Cardiac muscle cell (in vitro differentiated cells and primary cell): ENCODE data around the gene RAB30. TPM values are rescaled to one million over a fixed set of nuclear protein-coding genes. Genes with fewer than 3 reads are reported as not detected.
"Not testable (repeated sequence)": the region's sequence is repeated elsewhere in the genome, so short reads cannot be mapped to it uniquely, and the experiment has no call there.

Experiments
- DNase-seq, 2 donors: peaks; one replicate each; pipeline versions ENCODE4 v3.0.0 to v3.0.0-alpha.2; 2010 to 2017; ENCODE audit warnings: low read depth in 1 of 2, low spot score in 1 of 2
- H3K27ac ChIP-seq: fragments of 200-600 bp; sonication (generic); 2 replicates; pipeline ENCODE4 v1.5.1; 2016
- H3K27me3 ChIP-seq: fragments of 200-600 bp; sonication (generic); 2 replicates; pipeline ENCODE4 v1.6.0; 2016; ENCODE audit warnings: control low read depth
- H3K36me3 ChIP-seq: fragments of 200-600 bp; sonication (generic); 2 replicates; pipeline ENCODE4 v1.5.1; 2016; ENCODE audit warnings: control low read depth
- H3K4me1 ChIP-seq: fragments of 200-600 bp; sonication (generic); 2 replicates; pipeline ENCODE4 v1.8.1; 2017; ENCODE audit warnings: low read depth, mild to moderate bottlenecking, mixed run types
- H3K4me3 ChIP-seq: fragments of 200-600 bp; sonication (generic); 2 replicates; pipeline ENCODE4 v1.5.1; 2016; ENCODE audit warnings: mild to moderate bottlenecking
- H3K9me3 ChIP-seq: fragments of 200-600 bp; sonication (generic); 2 replicates; pipeline ENCODE4 v1.5.1; 2017; ENCODE audit warnings: low read depth, mild to moderate bottlenecking, control low read depth
- polyA plus RNA-seq: library from polyadenylated mRNA; unstranded; fragments of >200 nt; fragmentation: Nextera tagmentation; extraction: Ambion mirVana; gene quantifications from 2 replicates; pipeline ENCODE4 v1.2.1, GENCODE V29; 2016
- total RNA-seq: library from RNA; depleted of rRNA; stranded (reverse); fragments of >200 nt; gene quantifications from 2 replicates; pipeline ENCODE4 v1.2.3, GENCODE V29; 2016
- TF ChIP-seq, protein P1 (sequence below): IDR thresholded peaks from 2 replicates; pipeline ENCODE4 v1.5.1; 2012; ENCODE audit warnings: low read depth, mild to moderate bottlenecking, low read length

RAB30 gene
- total and polyA plus RNA-seq, 2 experiments from 2014 or later, result 4.3 to 9.8 TPM

- TF ChIP-seq, protein P1, sequence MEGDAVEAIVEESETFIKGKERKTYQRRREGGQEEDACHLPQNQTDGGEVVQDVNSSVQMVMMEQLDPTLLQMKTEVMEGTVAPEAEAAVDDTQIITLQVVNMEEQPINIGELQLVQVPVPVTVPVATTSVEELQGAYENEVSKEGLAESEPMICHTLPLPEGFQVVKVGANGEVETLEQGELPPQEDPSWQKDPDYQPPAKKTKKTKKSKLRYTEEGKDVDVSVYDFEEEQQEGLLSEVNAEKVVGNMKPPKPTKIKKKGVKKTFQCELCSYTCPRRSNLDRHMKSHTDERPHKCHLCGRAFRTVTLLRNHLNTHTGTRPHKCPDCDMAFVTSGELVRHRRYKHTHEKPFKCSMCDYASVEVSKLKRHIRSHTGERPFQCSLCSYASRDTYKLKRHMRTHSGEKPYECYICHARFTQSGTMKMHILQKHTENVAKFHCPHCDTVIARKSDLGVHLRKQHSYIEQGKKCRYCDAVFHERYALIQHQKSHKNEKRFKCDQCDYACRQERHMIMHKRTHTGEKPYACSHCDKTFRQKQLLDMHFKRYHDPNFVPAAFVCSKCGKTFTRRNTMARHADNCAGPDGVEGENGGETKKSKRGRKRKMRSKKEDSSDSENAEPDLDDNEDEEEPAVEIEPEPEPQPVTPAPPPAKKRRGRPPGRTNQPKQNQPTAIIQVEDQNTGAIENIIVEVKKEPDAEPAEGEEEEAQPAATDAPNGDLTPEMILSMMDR, result no peak
- Histone ChIP-seq H3K27ac (no peak overlapping the region), H3K4me3 (no peak overlapping the region)
Measured at GRCh38 chr11:82974851-82975250, 96.8 kb downstream of the RAB30 start.

GRCh38 chr11:82974135-82974534, 97.6 kb downstream of the RAB30 start:
- H3K9me3 ChIP-seq, result no peaks in the 10 kb centered on the region
- no peak overlapping the region for H3K4me3 ChIP-seq
- no peaks in the 10 kb centered on the region for H3K4me1 ChIP-seq
- DNase-seq, result no peak
- H3K36me3 ChIP-seq, result no peaks in the 10 kb centered on the region
- TF ChIP-seq, protein P1, result no peak
- no peak overlapping the region for H3K27ac ChIP-seq
- H3K27me3 ChIP-seq, result no peaks in the 10 kb centered on the region

More at GRCh38 chr11:82974851-82975250, 96.8 kb downstream of the RAB30 start:
- Histone ChIP-seq H3K27me3 (no peaks in the 10 kb centered on the region), H3K9me3 (no peaks in the 10 kb centered on the region), H3K36me3 (no peaks in the 10 kb centered on the region), H3K4me1 (no peaks in the 10 kb centered on the region)
- no peak for DNase-seq

DNA sequence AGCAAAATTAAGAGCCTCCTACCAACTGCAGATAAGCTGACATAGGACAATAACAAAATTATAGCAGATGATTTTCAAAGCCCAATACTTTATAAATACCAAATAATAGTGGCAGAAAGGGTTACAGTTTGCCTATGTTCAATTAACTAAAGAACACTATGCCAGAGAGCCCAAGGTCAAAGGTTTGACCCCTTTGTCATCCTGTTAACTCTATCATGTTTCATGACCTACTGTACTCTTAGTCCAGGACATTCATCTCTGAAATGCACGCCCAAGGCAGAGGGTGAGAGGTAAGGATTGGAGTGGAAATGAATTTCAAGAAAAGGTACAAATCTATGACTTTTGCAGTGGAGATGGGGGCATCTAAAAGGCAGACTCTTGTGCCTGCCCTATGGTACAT, 99.6 kb downstream of the RAB30 start:
- TF ChIP-seq, protein P1, result no peak
- H3K4me1 ChIP-seq, result no peaks in the 10 kb centered on the region

GRCh38 chr11:82971519-82971946, 100.2 kb downstream of the RAB30 start:
- H3K4me3 ChIP-seq, DNase-seq, H3K27me3 ChIP-seq, H3K36me3 ChIP-seq, H3K9me3 ChIP-seq, H3K4me1 ChIP-seq, H3K27ac ChIP-seq: not testable (repeated sequence)

More for the DNA sequence above, 99.6 kb downstream of the RAB30 start:
- no peaks in the 10 kb centered on the region for H3K27me3 ChIP-seq
- no peak for DNase-seq
- no peak overlapping the region for H3K4me3 ChIP-seq
- H3K27ac ChIP-seq, result no peak overlapping the region
- no peaks in the 10 kb centered on the region for H3K36me3 ChIP-seq
- H3K9me3 ChIP-seq, result no peaks in the 10 kb centered on the region

DNA sequence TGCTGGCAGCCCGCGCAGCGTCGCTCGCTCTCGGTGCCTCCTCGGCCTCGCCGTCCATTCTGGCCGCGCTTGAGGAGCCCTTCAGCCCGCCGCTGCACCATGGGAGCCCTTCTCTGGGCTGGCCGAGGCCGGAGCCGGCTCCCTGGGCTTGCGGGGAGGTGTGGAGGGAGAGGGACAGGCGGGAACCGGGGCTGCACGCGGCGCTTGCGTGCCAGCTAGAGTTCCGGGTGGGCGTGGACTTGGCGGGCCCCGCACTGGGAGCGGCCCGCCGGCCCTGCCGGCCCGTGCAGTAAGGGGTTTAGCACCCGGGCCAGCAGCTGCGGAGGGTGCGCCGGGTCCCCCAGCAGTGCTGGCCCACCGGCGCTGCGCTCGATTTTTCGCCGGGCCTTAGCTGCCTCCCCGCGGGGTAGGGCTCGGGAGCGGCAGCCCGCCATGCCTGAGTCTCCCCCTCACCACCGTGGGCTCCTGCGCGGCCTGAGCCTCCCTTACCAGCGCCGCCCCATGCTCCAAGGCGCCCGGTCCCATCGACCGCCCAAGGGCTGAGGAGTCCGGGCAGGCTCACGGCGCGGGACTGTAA, 101.1 kb downstream of the RAB30 start:
- not testable (repeated sequence) for H3K27ac ChIP-seq, H3K4me1 ChIP-seq, H3K36me3 ChIP-seq, H3K27me3 ChIP-seq, H3K4me3 ChIP-seq, DNase-seq, H3K9me3 ChIP-seq

GRCh38 chr11:82969811-82970210, 101.9 kb downstream of the RAB30 start:
- DNase-seq, result no peak
- Histone ChIP-seq H3K4me3 (no peak overlapping the region), H3K27me3 (no peaks in the 10 kb centered on the region), H3K9me3 (no peaks in the 10 kb centered on the region), H3K36me3 (no peaks in the 10 kb centered on the region), H3K4me1 (no peaks in the 10 kb centered on the region), H3K27ac (no peak overlapping the region)
- TF ChIP-seq, protein P1, result no peak
